ENCODE results near the gene DNAJB11.

DNAJB11 gene

GRCh38 chr3:186596568-186597287, 26.2 kb downstream of the DNAJB11 start:
- no peak for ATAC-seq
- no peak for DNase-seq

- DNase-seq (no peak), ATAC-seq (no peak)
Observed at GRCh38 chr3:186598108-186598784, 27.7 kb downstream of the DNAJB11 start.

DNA sequence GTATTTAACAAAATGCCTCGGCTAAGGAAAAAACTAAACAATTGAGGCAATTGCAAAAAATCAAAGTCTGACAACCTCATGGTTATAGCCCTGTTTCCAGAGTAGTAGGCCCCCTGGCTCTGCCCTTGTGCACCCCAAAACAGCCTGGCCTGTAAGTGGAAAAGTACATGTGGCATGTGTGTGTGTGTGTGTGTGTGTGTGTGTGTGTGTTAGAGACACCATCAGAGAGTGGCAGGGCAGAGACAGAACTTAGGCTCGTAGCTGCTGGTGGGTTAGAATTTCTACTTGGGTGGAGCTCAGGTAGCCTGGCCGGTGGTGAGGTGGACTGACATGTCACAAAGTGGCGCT, 28.2 kb downstream of the DNAJB11 start:
- no peak for ATAC-seq
- DNase-seq = no peak

GRCh38 chr3:186599142-186599784, 28.7 kb downstream of the DNAJB11 start:
- DNase-seq (no peak), ATAC-seq (no peak)

- ATAC-seq (no peak), DNase-seq (no peak)
Observed at GRCh38 chr3:186599785-186600166, 29.3 kb downstream of the DNAJB11 start.

DNA sequence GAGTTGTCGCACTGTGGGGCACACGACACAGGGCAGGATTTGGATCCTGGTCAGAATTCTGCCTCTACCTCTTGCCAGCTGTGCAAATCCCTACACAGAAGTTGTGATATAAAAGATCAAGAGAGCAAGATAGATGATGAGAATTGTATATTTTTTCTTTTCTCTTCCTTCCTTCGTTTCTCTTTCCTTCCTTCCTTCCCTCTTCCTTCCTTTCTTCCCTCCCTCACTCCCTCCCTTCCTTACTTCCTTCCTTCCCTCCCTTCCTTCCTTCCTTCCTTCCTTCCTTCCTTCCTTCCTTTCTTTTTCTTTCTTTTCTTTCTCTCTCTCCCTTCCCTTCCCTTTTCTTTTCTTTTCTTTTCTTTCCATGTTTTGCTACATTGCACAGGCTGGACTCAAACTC, 30.4 kb downstream of the DNAJB11 start:
- DNase-seq = no peak
- no peak for ATAC-seq

DNA sequence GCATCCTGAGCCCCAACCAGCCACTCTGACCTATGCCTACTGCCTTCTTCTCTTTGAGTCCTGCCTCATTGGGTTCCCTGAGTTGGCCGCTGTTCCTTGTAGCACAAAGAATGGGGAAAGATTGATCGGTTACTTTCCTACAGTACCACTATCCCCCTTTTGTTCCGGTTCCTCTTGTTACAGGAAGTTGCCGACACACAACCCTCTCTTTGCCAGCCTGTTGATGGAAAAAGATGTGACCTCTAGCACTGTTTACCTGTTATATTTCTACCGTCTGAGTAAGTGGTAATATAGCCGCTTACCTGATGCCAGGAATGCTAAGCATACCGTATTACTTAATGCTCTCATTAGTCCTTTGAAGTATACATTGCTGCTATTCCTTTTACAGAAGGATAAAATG, 32.6 kb downstream of the DNAJB11 start:
- no peak for DNase-seq
- ATAC-seq = no peak

- DNase-seq (no peak), ATAC-seq (no peak)
Observed at GRCh38 chr3:186605078-186605477, 34.6 kb downstream of the DNAJB11 start.

DNA sequence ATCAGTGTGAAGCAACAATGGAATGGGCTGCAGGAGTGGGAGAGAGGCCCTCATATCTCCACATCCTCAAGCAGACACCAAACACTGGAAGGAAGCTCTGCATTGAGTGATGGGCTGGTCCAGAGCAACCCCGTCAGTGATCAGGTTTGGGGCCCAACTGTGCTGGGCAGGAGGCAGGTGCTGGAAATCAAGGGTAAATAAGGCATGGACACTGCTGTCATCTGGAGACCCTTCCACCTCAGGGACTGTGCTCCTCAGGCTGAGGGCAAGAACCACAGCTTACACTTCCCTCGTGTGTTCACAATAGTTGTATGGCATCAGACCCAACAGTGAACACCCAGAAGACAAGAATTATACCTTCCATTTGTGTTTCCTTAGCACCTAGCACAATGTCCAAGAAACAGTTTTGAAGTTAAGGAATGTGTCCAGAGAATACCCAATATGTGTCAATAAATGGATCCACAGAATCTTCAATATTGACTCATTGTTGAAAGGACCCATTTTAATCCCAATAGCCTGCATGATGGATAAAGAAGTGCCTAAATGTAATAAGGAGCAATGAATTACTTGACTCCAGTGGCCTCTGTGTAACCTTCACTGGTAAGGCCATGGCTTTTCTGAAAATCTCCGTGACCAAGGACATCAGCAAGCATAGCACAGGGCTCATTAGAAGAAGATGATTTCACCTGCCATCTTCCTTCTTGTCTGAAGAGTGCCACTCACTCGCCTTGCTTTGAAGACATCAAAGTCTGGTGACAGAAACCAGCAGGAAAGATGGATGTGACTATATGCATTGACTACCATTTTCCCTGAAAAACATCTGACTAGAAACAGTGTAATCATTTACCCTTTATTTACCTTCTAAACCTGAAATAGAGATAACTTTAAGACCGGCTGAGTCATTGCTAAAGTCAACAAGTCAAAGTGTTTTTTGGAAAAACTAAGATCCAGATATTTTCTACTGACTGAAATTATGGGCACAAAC, 35.3 kb downstream of the DNAJB11 start:
- DNase-seq = no peak
- ATAC-seq = no peak

GRCh38 chr3:186608624-186609215, 38.2 kb downstream of the DNAJB11 start:
- DNase-seq = no peak
- ATAC-seq = no peak

GRCh38 chr3:186609247-186609868, 38.8 kb downstream of the DNAJB11 start:
- DNase-seq (no peak), ATAC-seq (no peak)

DNA sequence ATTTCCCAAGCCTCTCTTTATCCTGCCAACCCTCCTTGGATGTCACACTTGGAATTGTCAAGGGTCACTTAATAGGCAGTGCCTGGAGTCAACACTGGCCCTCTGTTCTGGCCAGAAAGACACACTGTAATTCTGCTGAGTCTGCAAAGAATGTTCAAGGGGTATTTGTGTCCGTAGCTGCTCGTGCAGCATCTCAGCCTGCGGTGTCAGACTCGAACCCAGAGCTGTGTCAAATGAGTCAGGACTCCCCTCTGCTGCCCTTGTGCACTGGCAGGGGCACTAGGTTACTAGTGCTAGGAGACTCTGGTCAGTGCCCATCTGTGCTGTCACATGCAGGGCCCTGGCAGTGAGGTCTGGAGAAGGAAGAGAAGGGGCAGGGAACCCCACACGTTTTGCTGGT, 41.5 kb downstream of the DNAJB11 start:
- DNase-seq = no peak
- ATAC-seq = no peak

GRCh38 chr3:186612721-186613636, 42.5 kb downstream of the DNAJB11 start, which contains the start of gene AHSG:
Gene AHSG, plus strand, starts transcription at chr3:186613060. Its CDS starts 82 bp downstream, at chr3:186613142.
- DNase-seq (no peak), ATAC-seq (no peak)

DNA sequence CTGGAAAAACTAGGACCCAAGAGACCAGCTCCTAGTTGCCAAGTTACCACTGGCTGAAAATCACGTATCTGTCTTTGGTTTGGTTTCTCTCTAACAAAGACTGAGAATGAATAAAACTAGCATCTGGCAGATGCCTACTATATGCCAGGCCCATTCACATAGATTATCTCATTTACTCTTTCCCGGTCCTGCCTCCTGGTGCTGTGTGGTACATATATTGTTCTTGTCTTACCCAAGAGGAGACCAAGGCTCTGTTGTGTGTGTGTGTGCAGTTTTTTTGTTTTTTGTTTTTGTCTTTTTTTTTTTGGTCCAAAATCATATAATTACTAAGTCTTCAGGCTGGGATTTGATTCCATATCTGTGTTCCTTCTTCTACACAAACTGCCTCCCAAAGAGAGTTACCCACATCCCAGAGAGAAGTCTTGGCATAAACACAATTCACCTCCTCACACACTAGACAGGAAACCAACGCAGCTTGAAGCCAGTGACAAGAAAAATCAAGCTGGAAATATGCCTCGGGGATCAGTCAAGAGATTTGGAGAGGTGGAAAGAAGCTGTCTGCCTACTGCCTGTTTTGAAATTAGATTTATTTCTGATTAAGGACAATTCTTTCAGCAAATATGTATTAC, 43.2 kb downstream of the DNAJB11 start:
- no peak for DNase-seq
- ATAC-seq = no peak

DNA sequence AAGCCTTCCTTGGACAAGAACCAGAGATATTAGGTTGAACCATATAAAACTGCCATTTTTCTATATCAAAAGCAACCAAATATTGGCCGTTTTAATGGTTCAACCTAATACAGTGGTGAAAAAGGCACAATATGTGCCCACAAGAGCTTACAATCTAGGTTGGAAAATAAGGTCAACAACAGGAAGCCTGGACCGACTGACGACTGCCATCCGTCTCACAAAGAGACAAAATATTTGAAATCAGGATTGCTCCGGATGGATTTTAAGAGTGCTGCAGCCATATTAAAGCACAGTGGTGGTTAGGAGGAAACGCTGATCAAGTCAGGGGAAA, 43.7 kb downstream of the DNAJB11 start:
- ATAC-seq = no peak
- no peak for DNase-seq

DNA sequence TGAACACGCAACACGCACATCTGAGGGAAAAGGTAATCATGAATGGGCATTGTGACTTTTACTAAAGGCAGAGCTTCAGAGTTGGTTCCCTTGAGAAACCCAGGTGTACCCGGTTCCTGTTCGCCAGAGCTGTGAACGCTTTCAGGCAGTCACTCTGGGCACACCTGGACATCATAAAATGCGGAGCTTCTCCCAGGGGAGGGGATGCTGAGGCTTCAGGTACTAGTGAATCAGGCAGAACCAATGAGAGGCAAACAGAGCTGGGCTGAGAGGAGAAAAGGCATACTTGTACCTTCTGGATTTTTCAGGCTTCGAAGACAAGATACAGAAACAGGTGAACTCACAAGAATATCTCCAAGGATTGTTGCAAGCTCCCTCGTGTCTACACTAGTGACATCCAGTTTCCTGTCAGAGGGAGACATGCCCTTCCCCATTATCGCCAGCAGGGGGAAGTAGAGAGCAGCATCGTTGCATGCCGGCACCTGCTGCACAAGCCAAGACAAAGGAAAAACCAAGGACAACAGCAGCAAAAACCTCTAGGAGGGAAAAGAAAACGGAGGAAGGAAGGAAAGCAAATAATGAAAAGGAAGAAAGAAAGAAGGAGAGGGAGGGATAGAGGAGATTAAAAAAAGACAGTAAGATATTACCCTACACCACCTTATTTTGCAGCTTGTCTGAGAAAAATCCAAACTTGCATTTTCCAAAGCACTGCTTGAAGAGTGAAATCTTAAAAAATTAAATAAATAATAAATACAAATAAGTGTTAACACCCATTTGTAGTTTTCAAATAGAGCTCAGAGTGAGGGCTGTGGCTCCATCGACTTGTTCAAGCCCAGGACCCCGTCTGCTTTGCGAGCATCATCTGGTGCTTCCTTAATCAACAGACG, 44.3 kb downstream of the DNAJB11 start:
- peak; percentile 62 for ATAC-seq
- DNase-seq = peak; percentile 77

DNA sequence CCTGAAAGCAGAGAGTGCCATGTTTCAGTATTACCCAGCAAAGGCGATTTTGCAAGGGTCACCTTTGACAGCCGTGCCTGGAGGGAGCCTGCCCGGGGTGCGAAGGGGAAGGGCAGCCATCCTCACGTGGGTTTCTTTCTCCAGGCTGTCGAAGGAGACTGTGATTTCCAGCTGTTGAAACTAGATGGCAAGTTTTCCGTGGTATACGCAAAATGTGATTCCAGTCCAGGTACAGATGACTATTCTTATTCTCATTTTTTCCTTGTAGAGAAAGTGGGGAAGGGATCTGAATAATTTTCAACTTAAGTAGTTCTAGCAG, 45.7 kb downstream of the DNAJB11 start:
- DNase-seq (no peak), ATAC-seq (no peak)

GRCh38 chr3:186617036-186617946, 46.8 kb downstream of the DNAJB11 start:
- ATAC-seq = peak; percentile 99
- DNase-seq = peak; percentile 88
